SK-N-SH treated with all-trans-retinoic acid at 6 μM for 48 hours (cell line): ENCODE results near the gene TICRR.

Experiments used
- ATAC-seq: fragments of 200-7000 bp; cut with Tn5 transposase; 3 replicates; pipeline ENCODE4 v1.9.1; 2020; ENCODE audit warnings: mild to moderate bottlenecking, moderate library complexity
- ARNTL ChIP-seq: fragments of 450-650 bp; formaldehyde crosslinking; IDR thresholded peaks from 2 replicates; pipeline ENCODE4 v1.5.0; 2020; ENCODE audit warnings: low read depth, mild to moderate bottlenecking, moderate library complexity, borderline replicate concordance
- BACH2 ChIP-seq: fragments of 250-450 bp; sonication (Bioruptor Pico); IDR thresholded peaks from 2 replicates; pipeline ENCODE4 v1.9.0; 2021; ENCODE audit warnings: mild to moderate bottlenecking, borderline replicate concordance
- CREB5 ChIP-seq: fragments of 250-450 bp; sonication (Bioruptor Pico); IDR thresholded peaks from 2 replicates; pipeline ENCODE4 v1.5.1; 2020; ENCODE audit warnings: low read depth, mild to moderate bottlenecking, moderate library complexity
- CSDC2 ChIP-seq: fragments of 250-450 bp; sonication (Bioruptor Pico); IDR thresholded peaks from 2 replicates; pipeline ENCODE4 v1.5.0; 2020; ENCODE audit warnings: mild to moderate bottlenecking, moderate library complexity
- CSRNP3 ChIP-seq: fragments of 250-450 bp; sonication (Bioruptor Pico); IDR thresholded peaks from 2 replicates; pipeline ENCODE4 v1.5.1; 2021; ENCODE audit warnings: mild to moderate bottlenecking, moderate library complexity
- ESRRG ChIP-seq: fragments of 250-450 bp; sonication (Bioruptor Pico); IDR thresholded peaks from 2 replicates; pipeline ENCODE4 v1.6.1; 2021; ENCODE audit warnings: mild to moderate bottlenecking
- GLIS3 ChIP-seq: fragments of 250-450 bp; sonication (Bioruptor Pico); IDR thresholded peaks from 2 replicates; pipeline ENCODE4 v1.5.0; 2020; ENCODE audit warnings: mild to moderate bottlenecking, moderate library complexity
- ISL1 ChIP-seq: fragments of 250-450 bp; sonication (Bioruptor Pico); IDR thresholded peaks from 2 replicates; pipeline ENCODE4 v2.1.2; 2022; ENCODE audit warnings: mild to moderate bottlenecking, moderate library complexity
- OSR1 ChIP-seq: fragments of 250-450 bp; sonication (Bioruptor Pico); IDR thresholded peaks from 2 replicates; pipeline ENCODE4 v1.8.0; 2022; ENCODE audit warnings: moderate library complexity, mild to moderate bottlenecking, inconsistent platforms
- PATZ1 ChIP-seq: fragments of 250-450 bp; sonication (Bioruptor Pico); IDR thresholded peaks from 2 replicates; pipeline ENCODE4 v1.8.0; 2020; ENCODE audit warnings: mild to moderate bottlenecking, moderate library complexity, borderline replicate concordance
- POU6F1 ChIP-seq: fragments of 250-450 bp; sonication (Bioruptor Pico); IDR thresholded peaks from 2 replicates; pipeline ENCODE4 v1.8.0; 2021; ENCODE audit warnings: low read depth, mild to moderate bottlenecking, moderate library complexity, borderline replicate concordance
- RARB ChIP-seq: fragments of 250-450 bp; sonication (Bioruptor Pico); IDR thresholded peaks from 2 replicates; pipeline ENCODE4 v1.8.0; 2021; ENCODE audit warnings: mild to moderate bottlenecking, moderate library complexity
- SNAI2 ChIP-seq: fragments of 250-450 bp; sonication (Bioruptor Pico); IDR thresholded peaks from 2 replicates; pipeline ENCODE4 v1.5.0; 2020; ENCODE audit warnings: mild to moderate bottlenecking, moderate library complexity
- TCF4 ChIP-seq: fragments of 250-450 bp; sonication (Bioruptor Pico); IDR thresholded peaks from 2 replicates; pipeline ENCODE4 v1.8.0; 2021; ENCODE audit warnings: mild to moderate bottlenecking, moderate library complexity, borderline replicate concordance
- TSHZ2 ChIP-seq: fragments of 250-450 bp; sonication (Bioruptor Pico); IDR thresholded peaks from 2 replicates; pipeline ENCODE4 v1.5.0; 2020; ENCODE audit warnings: mild to moderate bottlenecking, moderate library complexity
- ZC3H10 ChIP-seq: fragments of 250-450 bp; sonication (Bioruptor Pico); IDR thresholded peaks from 2 replicates; pipeline ENCODE4 v1.5.1; 2021; ENCODE audit warnings: mild to moderate bottlenecking, moderate library complexity
- ZFP30 ChIP-seq: fragments of 450-650 bp; formaldehyde crosslinking; IDR thresholded peaks from 2 replicates; pipeline ENCODE4 v1.5.0; 2022; ENCODE audit warnings: mild to moderate bottlenecking, moderate library complexity
- ZNF565 ChIP-seq: fragments of 450-650 bp; formaldehyde crosslinking; conservative IDR thresholded peaks from 2 replicates; pipeline ENCODE4 v1.5.0; 2020; ENCODE audit warnings: low read depth, mild to moderate bottlenecking, moderate library complexity
- ZNF70 ChIP-seq: fragments of 450-650 bp; formaldehyde crosslinking; IDR thresholded peaks from 2 replicates; pipeline ENCODE4 v1.5.0; 2020; ENCODE audit warnings: mild to moderate bottlenecking, moderate library complexity
- ZNF8 ChIP-seq: fragments of 450-650 bp; formaldehyde crosslinking; IDR thresholded peaks from 2 replicates; pipeline ENCODE4 v1.5.0; 2020; ENCODE audit warnings: mild to moderate bottlenecking, moderate library complexity

Gene TICRR

DNA sequence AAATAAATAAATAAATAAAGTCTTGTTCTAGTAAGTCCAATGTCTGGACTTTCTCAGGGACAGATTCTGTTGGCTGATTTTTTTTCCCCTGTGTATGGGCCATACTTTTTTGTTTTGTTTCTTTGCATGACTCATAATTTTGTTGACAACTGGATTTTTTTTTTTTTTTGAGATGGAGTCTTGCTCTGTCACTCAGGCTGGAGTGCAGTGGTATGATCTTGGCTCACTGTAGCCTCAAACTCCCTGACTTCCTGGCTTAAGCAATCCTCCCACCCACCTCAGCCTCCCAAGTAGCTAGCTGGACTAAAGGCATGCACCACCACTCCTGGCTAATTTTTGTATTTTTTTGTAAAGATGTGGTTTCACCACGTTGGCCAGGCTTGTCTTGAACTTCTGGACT is 38.9 kb downstream of the TICRR start:
- no peak for TF ChIP-seq CSRNP3 (CRISPR knock-in tag)
- no peak for ATAC-seq

DNA sequence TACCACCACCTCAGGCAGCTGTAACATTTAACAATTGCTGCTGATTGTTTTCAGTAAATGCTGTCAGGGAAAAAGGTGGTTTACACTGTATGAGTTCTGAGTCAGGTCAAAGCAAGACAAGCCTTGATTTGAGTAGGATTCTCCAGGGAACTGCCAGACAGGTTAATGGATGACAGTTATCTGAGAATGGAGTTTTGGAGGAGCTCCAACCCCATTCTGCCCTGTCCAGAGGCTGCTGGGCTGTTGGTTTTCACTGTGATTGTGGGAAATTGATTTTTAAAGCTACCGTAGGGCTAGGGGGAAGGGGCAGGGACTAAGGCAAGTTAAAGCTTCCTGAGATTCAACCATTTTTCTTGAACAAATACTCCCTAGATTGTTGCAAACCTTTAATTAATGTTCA is 39.9 kb downstream of the TICRR start:
- TF ChIP-seq CSDC2 (CRISPR knock-in tag) (no peak), ZNF8 (no peak), ZNF565 (no peak), POU6F1 (CRISPR knock-in tag) (no peak), ZNF70 (CRISPR knock-in tag) (no peak), ZFP30 (no peak), OSR1 (CRISPR knock-in tag) (no peak), ISL1 (CRISPR knock-in tag) (no peak), RARB (CRISPR knock-in tag) (no peak), TSHZ2 (CRISPR knock-in tag) (no peak), SNAI2 (CRISPR knock-in tag) (no peak), GLIS3 (CRISPR knock-in tag) (no peak), CSRNP3 (CRISPR knock-in tag) (no peak), ZC3H10 (no peak), PATZ1 (CRISPR knock-in tag) (no peak)
- TF ChIP-seq, all 23 proteins: peak for 0

DNA sequence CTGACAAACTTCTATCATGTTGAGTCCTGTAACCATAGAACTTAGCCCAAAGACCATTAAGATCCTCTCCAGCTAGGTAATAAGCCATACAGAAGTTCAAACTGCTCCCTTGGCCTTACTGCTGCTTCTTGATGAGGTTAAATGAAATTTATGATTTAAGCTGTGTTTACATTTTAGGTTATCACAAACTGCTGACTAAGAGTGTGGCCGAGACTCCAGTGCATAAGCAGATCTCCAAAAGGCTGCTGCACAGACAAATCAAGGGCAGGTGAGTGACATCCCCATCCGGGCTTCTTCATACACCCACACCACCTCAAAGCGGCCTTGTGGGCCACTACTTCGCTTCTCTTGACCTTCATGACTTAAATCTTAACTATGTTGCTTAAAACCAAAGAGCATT is 41.0 kb downstream of the TICRR start:
- no peak for ATAC-seq
- no peak for TF ChIP-seq ZC3H10
- TF ChIP-seq BACH2 (CRISPR knock-in tag): no peak
- no peak for TF ChIP-seq ARNTL (CRISPR knock-in tag)
- TF ChIP-seq ZNF8: no peak
- no peak for TF ChIP-seq CSDC2 (CRISPR knock-in tag)
- no peak for TF ChIP-seq CREB5
- no peak for TF ChIP-seq TCF4 (CRISPR knock-in tag)

More for the DNA sequence above, 39.9 kb downstream of the TICRR start:
- no peak for ATAC-seq

GRCh38 chr15:89621547-89621946 is 46.3 kb downstream of the TICRR start:
- TF ChIP-seq ESRRG (CRISPR knock-in tag): no peak
- TF ChIP-seq, all 23 proteins: peak for 0
- no peak for ATAC-seq
